Articular chondrocyte of knee joint (primary cell): ENCODE data around the gene DSC2. TPM values are rescaled to one million over a fixed set of nuclear protein-coding genes. Genes with fewer than 3 reads are reported as not detected.

Source experiments
- total RNA-seq: library from RNA; depleted of rRNA; stranded (reverse); fragments of >200 nt; gene quantifications from 2 replicates; pipeline ENCODE4 v1.2.3, GENCODE V29; 2012

Gene DSC2
- total RNA-seq = 0.97 and 1.3 TPM in 2 replicates

DNA sequence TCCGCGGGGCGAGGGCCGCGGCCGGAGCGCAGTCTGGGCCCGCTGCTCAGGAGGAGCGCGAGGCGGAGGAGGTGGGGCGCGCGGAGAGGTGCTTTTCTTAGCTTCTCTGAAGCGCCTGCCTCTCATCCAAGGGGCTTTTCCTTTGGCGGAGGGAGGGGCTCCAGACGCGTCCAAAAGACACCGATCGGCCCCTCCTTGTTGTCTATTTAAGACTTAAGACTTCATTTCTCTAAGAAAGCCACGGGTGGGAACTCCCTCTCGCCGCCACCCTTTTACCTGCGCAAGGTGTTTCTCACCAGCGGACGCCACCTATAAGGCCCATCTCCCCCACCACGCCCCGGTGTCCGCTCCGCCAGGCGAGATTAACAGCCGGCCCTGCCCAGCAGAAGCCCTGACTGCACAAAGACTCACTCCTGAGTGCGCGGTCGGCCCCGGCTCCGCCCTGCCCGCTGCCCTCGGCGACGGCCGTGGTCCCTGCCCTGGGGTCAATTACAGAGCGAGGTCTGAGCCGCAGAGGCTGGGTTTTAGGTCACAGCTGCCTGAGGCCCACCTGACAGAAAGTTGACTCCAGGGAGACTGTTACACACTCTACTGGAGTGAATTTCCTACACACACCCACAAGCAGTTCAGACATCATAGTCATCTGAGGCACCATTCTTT lies at the start of gene DSC2:
Gene DSC2 (minus strand): TSS at position 397 of the 660 bp plus-strand sequence. CDS start 450 bp downstream, outside the sequence.

DNA sequence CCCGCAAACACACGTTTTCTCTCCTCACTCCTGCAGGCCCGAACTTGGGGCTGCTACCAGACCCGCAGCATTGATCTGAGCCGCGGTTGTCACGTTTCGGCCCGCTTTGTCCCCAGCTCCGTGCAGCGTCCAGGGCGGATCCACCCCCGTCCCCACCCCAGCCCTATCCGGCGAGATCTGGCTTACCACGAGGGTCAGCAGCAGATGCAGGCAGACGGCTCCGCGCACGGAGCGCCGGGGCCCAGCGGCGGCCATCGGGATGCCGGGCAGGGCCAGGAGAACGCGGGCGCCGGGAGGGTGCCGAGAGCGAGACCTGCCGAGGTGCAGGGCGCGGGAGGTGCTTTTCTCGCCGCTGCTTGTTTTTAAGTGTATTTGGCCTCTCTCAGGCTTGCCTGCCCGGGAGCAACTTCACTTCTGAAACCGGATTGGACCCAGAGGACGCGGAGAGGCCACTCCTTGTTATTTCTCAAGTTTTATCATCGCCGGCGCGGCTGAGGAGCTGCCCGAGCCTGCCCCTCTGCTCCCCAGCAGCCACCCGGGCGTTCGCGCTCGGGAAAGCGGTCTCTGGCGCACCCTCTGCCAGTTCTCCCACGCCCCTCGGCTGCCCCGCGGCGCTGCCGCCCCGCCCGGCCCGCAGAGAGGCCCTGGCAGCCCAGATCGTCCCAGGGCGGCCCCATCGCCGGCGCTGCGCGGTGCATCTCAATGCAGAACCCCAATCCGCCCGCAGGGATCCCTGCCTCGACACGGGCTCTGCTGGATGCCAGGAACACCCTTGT lies 59.6 kb downstream of the DSC2 start, which contains the start of gene DSC3:
Gene DSC3 (minus strand): TSS at position 337 of the 776 bp plus-strand sequence. CDS start 82 bp downstream, at position 255.

Other genes with a start within 250 kb of the DSC2 start
- gene DSC3, start 59.7 kb downstream of the DSC2 start, total RNA-seq = 0.26 and 1.1 TPM in 2 replicates
- gene DSC1, start 60.4 kb upstream of the DSC2 start, total RNA-seq = under 0.01 TPM in 1 of 2 replicates, not detected in the other
- gene DSG1, start 215.7 kb upstream of the DSC2 start, total RNA-seq = not detected in 2 replicates